ENCODE results near the gene HAUS8. TPM values are rescaled to one million over a fixed set of nuclear protein-coding genes. Genes with fewer than 3 reads are reported as not detected.
"Not testable (repeated sequence)": the region's sequence is repeated elsewhere in the genome, so short reads cannot be mapped to it uniquely, and the experiment has no call there.

The HAUS8 gene
- total RNA-seq, 4 donors from 2014 or later, result 4.4 to 13.8 (median 10.3) TPM

GRCh38 chr19:17098326-17098725, 23.1 kb upstream of the HAUS8 start:
- Histone ChIP-seq H3K27me3 (no peaks in the 10 kb centered on the region), H3K27ac (peak overlapping the region; percentile 40 to 55 (median 43)), H3K4me1 (peaks cover 8 to 25% (median 20%) of the 10 kb centered on the region in 4 donors), H3K9me3 (no peaks in the 10 kb centered on the region), H3K4me3 (no peak overlapping the region), H3K36me3 (peaks cover 0 to 13% (median 4%) of the 10 kb centered on the region in 4 donors)
- no peak for DNase-seq
- intact Hi-C loops (cut with DNase I; ENCODE audit: low total_unique reads), result no loop called here
- TF ChIP-seq CTCF (IDR thresholded peaks at IDR 0.05), result no peak
- no peak for TF ChIP-seq POLR2AphosphoS5 (IDR thresholded peaks at IDR 0.05)
- TF ChIP-seq POLR2A (IDR thresholded peaks at IDR 0.05), result no peak
- no peak for TF ChIP-seq EP300 (IDR thresholded peaks at IDR 0.05; ENCODE audit: low read depth)
- in situ Hi-C loops (cut with MboI; ENCODE audit: low pct_ligation_motif_present in 1 of 4, low pct_unique_long_range_greater_than_20kb in 1 of 4, low sequenced_read_pairs in 3 of 4), result no loop called here
- 89 to 94% methylated on average over 5 to 9 of the region's 9 CpGs for WGBS, 2 donors (ENCODE audit: low coverage in 1 of 2)

- intact Hi-C loops (cut with DNase I; ENCODE audit: low total_unique reads), result no loop called here
- 74 to 75% methylated on average over 6 to 8 of the region's 8 CpGs for WGBS, 2 donors (ENCODE audit: low coverage in 1 of 2)
These were observed 22.4 kb upstream of the HAUS8 start for GRCh38 chr19:17097593-17098126.

GRCh38 chr19:17095141-17095919, 20.1 kb upstream of the HAUS8 start:
- DNase-seq, result peak; percentile 45
- TF ChIP-seq POLR2A (IDR thresholded peaks at IDR 0.05), result no peak
- TF ChIP-seq POLR2AphosphoS5 (IDR thresholded peaks at IDR 0.05), result peak in 2 of 3 donors; percentile 37 to 59
- Histone ChIP-seq H3K4me3 (no peak overlapping the region), H3K27me3 (no peaks in the 10 kb centered on the region), H3K4me1 (peaks cover 17 to 40% (median 32%) of the 10 kb centered on the region in 4 donors), H3K27ac (peak overlapping the region; percentile 67 to 78 (median 75)), H3K36me3 (no peaks in the 10 kb centered on the region), H3K9me3 (no peaks in the 10 kb centered on the region)
- in situ Hi-C loops (cut with MboI; ENCODE audit: low pct_ligation_motif_present in 1 of 4, low pct_unique_long_range_greater_than_20kb in 1 of 4, low sequenced_read_pairs in 3 of 4) (no loop called here), intact Hi-C loops (cut with DNase I; ENCODE audit: low total_unique reads) (no loop called here)
- WGBS, 2 donors (ENCODE audit: low coverage in 1 of 2), result 77 to 88% methylated on average over 7 to 23 of the region's 23 CpGs

More at GRCh38 chr19:17097593-17098126, 22.4 kb upstream of the HAUS8 start:
- in situ Hi-C loops (cut with MboI; ENCODE audit: low pct_ligation_motif_present in 1 of 4, low pct_unique_long_range_greater_than_20kb in 1 of 4, low sequenced_read_pairs in 3 of 4), result no loop called here
- Histone ChIP-seq H3K9me3 (no peaks in the 10 kb centered on the region), H3K36me3 (peaks cover 0 to 10% (median under 1%) of the 10 kb centered on the region in 4 donors), H3K4me3 (no peak overlapping the region), H3K27ac (peak overlapping the region; percentile 40 to 55 (median 43)), H3K27me3 (no peaks in the 10 kb centered on the region), H3K4me1 (peaks cover 8 to 25% (median 20%) of the 10 kb centered on the region in 4 donors)
- no peak for TF ChIP-seq CTCF (IDR thresholded peaks at IDR 0.05)
- TF ChIP-seq POLR2AphosphoS5 (IDR thresholded peaks at IDR 0.05), result no peak
- no peak for TF ChIP-seq POLR2A (IDR thresholded peaks at IDR 0.05)
- no peak for TF ChIP-seq EP300 (IDR thresholded peaks at IDR 0.05; ENCODE audit: low read depth)
- no peak for DNase-seq

GRCh38 chr19:17094694-17095093, 19.4 kb upstream of the HAUS8 start:
- H3K27ac ChIP-seq, result peak overlapping the region; percentile 67 to 78 (median 75)
- peaks cover 20 to 45% (median 35%) of the 10 kb centered on the region in 4 donors for H3K4me1 ChIP-seq
- H3K27me3 ChIP-seq; H3K4me3 ChIP-seq; in situ Hi-C loops (cut with MboI; ENCODE audit: low pct_ligation_motif_present in 1 of 4, low pct_unique_long_range_greater_than_20kb in 1 of 4, low sequenced_read_pairs in 3 of 4); intact Hi-C loops (cut with DNase I; ENCODE audit: low total_unique reads); DNase-seq; H3K36me3 ChIP-seq; H3K9me3 ChIP-seq: not testable (repeated sequence)
- 93 to 100% methylated on average over 1 to 3 of the region's 3 CpGs for WGBS, 2 donors (ENCODE audit: low coverage in 1 of 2)

GRCh38 chr19:17092696-17093095, 17.4 kb upstream of the HAUS8 start:
- no peaks in the 10 kb centered on the region for H3K36me3 ChIP-seq
- no peak overlapping the region for H3K27ac ChIP-seq
- no peak overlapping the region for H3K4me3 ChIP-seq
- no peak for DNase-seq
- H3K27me3 ChIP-seq, result no peaks in the 10 kb centered on the region
- in situ Hi-C loops (cut with MboI; ENCODE audit: low pct_ligation_motif_present in 1 of 4, low pct_unique_long_range_greater_than_20kb in 1 of 4, low sequenced_read_pairs in 3 of 4) (no loop called here), intact Hi-C loops (cut with DNase I; ENCODE audit: low total_unique reads) (no loop called here)
- no peaks in the 10 kb centered on the region for H3K9me3 ChIP-seq
- 96 to 100% methylated on average over 1 to 2 of the region's 2 CpGs for WGBS, 2 donors (ENCODE audit: low coverage in 1 of 2)
- TF ChIP-seq CTCF (IDR thresholded peaks at IDR 0.05) (no peak), EP300 (IDR thresholded peaks at IDR 0.05; ENCODE audit: low read depth) (no peak), POLR2A (IDR thresholded peaks at IDR 0.05) (no peak), POLR2AphosphoS5 (IDR thresholded peaks at IDR 0.05) (no peak)
- peaks cover 23 to 57% (median 38%) of the 10 kb centered on the region in 4 donors for H3K4me1 ChIP-seq
